Esophagus muscularis mucosa (tissue), 4 donors: ENCODE measurements around the gene UBE2N. TPM values are rescaled to one million over a fixed set of nuclear protein-coding genes. Genes with fewer than 3 reads are reported as not detected.

Source experiments
- DNase-seq: peaks from one replicate; pipeline ENCODE4 v3.0.0-alpha.2; 2017; ENCODE audit errors: extremely low spot score
- H3K27ac ChIP-seq, 4 donors: fragments of 200-600 bp; sonication (generic); replicated peaks in 1 of 4; 1 replicate in 3 of 4; 2 replicates in 1 of 4; pipeline ENCODE4 v1.5.1; 2016 to 2019; ENCODE audit warnings: mild to moderate bottlenecking in 1 of 4
- H3K27me3 ChIP-seq, 4 donors: fragments of 200-600 bp; sonication (generic); one replicate each; pipeline versions ENCODE4 v1.5.1 to v1.6.0; 2016 to 2019
- H3K36me3 ChIP-seq, 4 donors: fragments of 200-600 bp; sonication (generic); one replicate each; pipeline ENCODE4 v1.5.1; 2016 to 2019
- H3K4me1 ChIP-seq, 4 donors: fragments of 200-600 bp; sonication (generic); one replicate each; pipeline ENCODE4 v1.5.1; 2016 to 2019
- H3K4me3 ChIP-seq, 4 donors: fragments of 200-600 bp; sonication (generic); 1 replicate in 2 of 4; 2 replicates in 2 of 4; pipeline ENCODE4 v1.5.1; 2016 to 2019; ENCODE audit warnings: mild to moderate bottlenecking in 4 of 4, moderate library complexity in 1 of 4
- H3K9me3 ChIP-seq, 4 donors: fragments of 200-600 bp; sonication (generic); 1 replicate in 3 of 4; 2 replicates in 1 of 4; pipeline ENCODE4 v1.5.1; 2016 to 2019
- CTCF ChIP-seq, 3 experiments: fragments of 200-600 bp in 2 of 3; fragments of 450-650 bp in 1 of 3; sonication (generic) in 2 of 3; IDR thresholded peaks; one replicate each; pipeline ENCODE4 v1.5.1; 2017 to 2019; ENCODE audit warnings: antibody characterized with exemption in 3 of 3, mild to moderate bottlenecking in 2 of 3, moderate library complexity in 1 of 3
- EP300 ChIP-seq: sonication (generic); formaldehyde crosslinking; IDR thresholded peaks from one replicate; pipeline ENCODE4 v1.6.1; 2017; ENCODE audit warnings: antibody characterized with exemption
- POLR2A ChIP-seq: fragments of 450-650 bp; IDR thresholded peaks from one replicate; pipeline ENCODE4 v1.6.1; 2017; ENCODE audit warnings: antibody characterized with exemption, moderate library complexity, mild to moderate bottlenecking, low read depth
- POLR2AphosphoS5 ChIP-seq, 2 donors: sonication (generic); formaldehyde crosslinking; IDR thresholded peaks; one replicate each; pipeline ENCODE4 v1.6.1; 2017; ENCODE audit warnings: antibody characterized with exemption in 2 of 2
- WGBS: methylation state at CpG from one replicate; pipeline ENCODE4 v1.1.5; 2018; 5-methylcytosine and 5-hydroxymethylcytosine counted together
- intact Hi-C: fragments of 100-400 bp; cut with DNase I; formaldehyde crosslinking; loops from one replicate; pipeline ENCODE4 v1.15.1; 2023
- total RNA-seq, 4 donors: library from RNA; depleted of rRNA; stranded (reverse); fragments of >200 nt; gene quantifications; one replicate each; pipeline versions ENCODE4 v1.1.0 to v1.2.1, GENCODE V29; 2016

UBE2N gene
- total RNA-seq, 4 donors from 2014 or later: 37.8 to 106 (median 61.8) TPM

- Histone ChIP-seq H3K27ac (no peak overlapping the region), H3K27me3 (no peaks in the 10 kb centered on the region), H3K4me3 (no peak overlapping the region), H3K9me3 (no peaks in the 10 kb centered on the region), H3K4me1 (no peaks in the 10 kb centered on the region), H3K36me3 (no peaks in the 10 kb centered on the region)
- intact Hi-C loops: no loop called here
- TF ChIP-seq EP300: no peak
- no peak for TF ChIP-seq CTCF (IDR thresholded peaks at IDR 0.05)
- no peak for TF ChIP-seq POLR2A
- TF ChIP-seq POLR2AphosphoS5 (IDR thresholded peaks at IDR 0.05): no peak
- DNase-seq: no peak
- WGBS: 97% methylated on average over 1 of the region's 1 CpG
Observed at GRCh38 chr12:93449277-93449676, 7.5 kb upstream of the UBE2N start.

- TF ChIP-seq POLR2AphosphoS5 (IDR thresholded peaks at IDR 0.05) (no peak), POLR2A (no peak), CTCF (IDR thresholded peaks at IDR 0.05) (no peak), EP300 (no peak)
- WGBS: 77% methylated on average over 5 of the region's 5 CpGs
- intact Hi-C loops: no loop called here
- no peaks in the 10 kb centered on the region for H3K27me3 ChIP-seq
- no peaks in the 10 kb centered on the region for H3K4me1 ChIP-seq
- no peak for DNase-seq
- H3K36me3 ChIP-seq: no peaks in the 10 kb centered on the region
- H3K4me3 ChIP-seq: no peak overlapping the region
- no peak overlapping the region for H3K27ac ChIP-seq
- no peaks in the 10 kb centered on the region for H3K9me3 ChIP-seq
Observed at GRCh38 chr12:93448796-93449195, 7.0 kb upstream of the UBE2N start.

- intact Hi-C loops: no loop called here
- Histone ChIP-seq H3K27me3 (no peaks in the 10 kb centered on the region), H3K4me1 (peaks cover 4 to 6% (median 5%) of the 10 kb centered on the region in 4 donors), H3K9me3 (no peaks in the 10 kb centered on the region), H3K27ac (no peak overlapping the region), H3K4me3 (no peak overlapping the region), H3K36me3 (no peaks in the 10 kb centered on the region)
- 56% methylated on average over 4 of the region's 4 CpGs for whole genome bisulfite sequencing
- TF ChIP-seq CTCF (IDR thresholded peaks at IDR 0.05) (no peak), EP300 (no peak), POLR2AphosphoS5 (IDR thresholded peaks at IDR 0.05) (no peak), POLR2A (no peak)
- no peak for DNase-seq
Observed at GRCh38 chr12:93447555-93448290, 6.0 kb upstream of the UBE2N start.

GRCh38 chr12:93443576-93443975 lies 1.8 kb upstream of the UBE2N start:
- no peaks in the 10 kb centered on the region for H3K9me3 ChIP-seq
- WGBS: 88% methylated on average over 4 of the region's 4 CpGs

More at GRCh38 chr12:93443576-93443975, 1.8 kb upstream of the UBE2N start:
- TF ChIP-seq POLR2A (no peak), CTCF (IDR thresholded peaks at IDR 0.05) (no peak), POLR2AphosphoS5 (IDR thresholded peaks at IDR 0.05) (no peak), EP300 (no peak)
- H3K27ac ChIP-seq: no peak overlapping the region
- H3K36me3 ChIP-seq: no peaks in the 10 kb centered on the region
- no peaks in the 10 kb centered on the region for H3K27me3 ChIP-seq
- no peak for DNase-seq
- intact Hi-C loops: no loop called here
- no peak overlapping the region for H3K4me3 ChIP-seq
- peaks cover 29 to 33% (median 32%) of the 10 kb centered on the region in 4 donors for H3K4me1 ChIP-seq
